OCI-M2 (cell line): Measurements from ENCODE around the gene LILRA5.
"Not testable (repeated sequence)": the region's sequence is repeated elsewhere in the genome, so short reads cannot be mapped to it uniquely, and the experiment has no call there.

Experiments used
- DNase-seq: peaks from one replicate; lab custom pipeline; 2025; ENCODE audit not compliant: unreplicated experiment; lab: John Stamatoyannopoulos, UW

Gene LILRA5

GRCh38 chr19:54307389-54308020 is 5.5 kb downstream of the LILRA5 start:
- DNase-seq = no peak

GRCh38 chr19:54305141-54305540 is 7.8 kb downstream of the LILRA5 start:
- no peak for DNase-seq

- DNase-seq = no peak
Measured at GRCh38 chr19:54302257-54302656, 10.7 kb downstream of the LILRA5 start.

GRCh38 chr19:54299515-54299914 is 13.5 kb downstream of the LILRA5 start:
- no peak for DNase-seq

- DNase-seq = no peak
Measured at GRCh38 chr19:54299126-54299498, 13.9 kb downstream of the LILRA5 start.

- no peak for DNase-seq
Measured at GRCh38 chr19:54298357-54299125, 14.4 kb downstream of the LILRA5 start.

GRCh38 chr19:54297759-54298305 is 15.1 kb downstream of the LILRA5 start:
- no peak for DNase-seq

- no peak for DNase-seq
Measured at GRCh38 chr19:54294539-54294938, 18.4 kb downstream of the LILRA5 start.

- not testable (repeated sequence) for DNase-seq
Measured at GRCh38 chr19:54289160-54289559, 23.8 kb downstream of the LILRA5 start.

- DNase-seq = no peak
Measured at GRCh38 chr19:54287456-54287855, 25.5 kb downstream of the LILRA5 start.

GRCh38 chr19:54286283-54286682 is 26.7 kb downstream of the LILRA5 start:
- not testable (repeated sequence) for DNase-seq

- DNase-seq = not testable (repeated sequence)
Measured at GRCh38 chr19:54285427-54286056, 27.4 kb downstream of the LILRA5 start.

GRCh38 chr19:54282686-54283470 is 30.1 kb downstream of the LILRA5 start:
- no peak for DNase-seq

GRCh38 chr19:54281729-54282075 is 31.3 kb downstream of the LILRA5 start:
- DNase-seq = not testable (repeated sequence)

- no peak for DNase-seq
Measured at GRCh38 chr19:54281007-54281728, 31.8 kb downstream of the LILRA5 start, which contains the start of gene LILRB2. Gene LILRB2 (minus strand): TSS chr19:54281110. CDS start chr19:54280496, 614 bp downstream.

- DNase-seq = not testable (repeated sequence)
Measured at GRCh38 chr19:54280441-54280840, 32.5 kb downstream of the LILRA5 start.

- not testable (repeated sequence) for DNase-seq
Measured at GRCh38 chr19:54280025-54280424, 32.9 kb downstream of the LILRA5 start.

- DNase-seq = no peak
Measured at GRCh38 chr19:54279406-54279962, 33.5 kb downstream of the LILRA5 start.

- DNase-seq = not testable (repeated sequence)
Measured at GRCh38 chr19:54278571-54279195, 34.3 kb downstream of the LILRA5 start.

- not testable (repeated sequence) for DNase-seq
Measured at GRCh38 chr19:54278056-54278455, 34.9 kb downstream of the LILRA5 start.
